Measurements from ENCODE around the gene MBOAT2. TPM values are rescaled to one million over a fixed set of nuclear protein-coding genes. Genes with fewer than 3 reads are reported as not detected.

Gene MBOAT2
- total and polyA plus RNA-seq, 4 donors = 9.0 to 72.9 (median 16.8) TPM

- Histone ChIP-seq H3K27me3 (ENCODE audit: control insufficient read depth in 3 of 3, insufficient read depth in 3 of 3, low read length in 2 of 3) (no peaks in the 10 kb centered on the region), H3K9me3 (ENCODE audit: control insufficient read depth in 4 of 4, insufficient read depth in 3 of 4, low read length in 3 of 4) (no peaks in the 10 kb centered on the region), H3K27ac (ENCODE audit: low read depth in 1 of 2, low read length in 1 of 2) (no peak overlapping the region), H3K9ac (ENCODE audit: insufficient read depth in 1 of 2, low read length in 2 of 2) (no peak overlapping the region), H3K4me1 (ENCODE audit: control insufficient read depth in 5 of 5, insufficient read depth in 5 of 5, low read length in 5 of 5) (peaks cover 0 to 32% (median 10%) of the 10 kb centered on the region in 5 donors), H3K36me3 (ENCODE audit: control insufficient read depth in 4 of 4, insufficient read depth in 4 of 4, low read length in 4 of 4) (no peaks in the 10 kb centered on the region), H3K4me3 (no peak overlapping the region)
- ATAC-seq (ENCODE audit: insufficient read depth, low FRiP score) (no peak), DNase-seq (no peak)
- TF ChIP-seq CTCF (IDR thresholded peaks at IDR 0.05; ENCODE audit: control extremely low read depth, extremely low read depth) = no peak
- 35 to 68% methylated on average over 4 of the region's 4 CpGs for WGBS, 2 donors
Observed at GRCh38 chr2:8996006-8996405, 7.5 kb downstream of the MBOAT2 start.

- Histone ChIP-seq H3K36me3 (ENCODE audit: control insufficient read depth in 4 of 4, insufficient read depth in 4 of 4, low read length in 4 of 4) (no peaks in the 10 kb centered on the region), H3K27ac (ENCODE audit: low read depth in 1 of 2, low read length in 1 of 2) (no peak overlapping the region), H3K9ac (ENCODE audit: insufficient read depth in 1 of 2, low read length in 2 of 2) (no peak overlapping the region), H3K9me3 (ENCODE audit: control insufficient read depth in 4 of 4, insufficient read depth in 3 of 4, low read length in 3 of 4) (no peaks in the 10 kb centered on the region), H3K4me3 (no peak overlapping the region), H3K4me1 (ENCODE audit: control insufficient read depth in 5 of 5, insufficient read depth in 5 of 5, low read length in 5 of 5) (peaks cover 0 to 24% (median 10%) of the 10 kb centered on the region in 5 donors), H3K27me3 (ENCODE audit: control insufficient read depth in 3 of 3, insufficient read depth in 3 of 3, low read length in 2 of 3) (no peaks in the 10 kb centered on the region)
- TF ChIP-seq CTCF (IDR thresholded peaks at IDR 0.05; ENCODE audit: control extremely low read depth, extremely low read depth) = no peak
- WGBS, 2 donors = 87 to 89% methylated on average over 6 of the region's 6 CpGs
- no peak for DNase-seq
- ATAC-seq (ENCODE audit: insufficient read depth, low FRiP score) = no peak
Observed at GRCh38 chr2:8994386-8994785, 9.1 kb downstream of the MBOAT2 start.

GRCh38 chr2:8993902-8994278 is 9.6 kb downstream of the MBOAT2 start:
- no peaks in the 10 kb centered on the region for H3K9me3 ChIP-seq (ENCODE audit: control insufficient read depth in 4 of 4, insufficient read depth in 3 of 4, low read length in 3 of 4)
- H3K27me3 ChIP-seq (ENCODE audit: control insufficient read depth in 3 of 3, insufficient read depth in 3 of 3, low read length in 2 of 3) = no peaks in the 10 kb centered on the region
- peaks cover 0 to 19% (median 10%) of the 10 kb centered on the region in 5 donors for H3K4me1 ChIP-seq (ENCODE audit: control insufficient read depth in 5 of 5, insufficient read depth in 5 of 5, low read length in 5 of 5)
- H3K9ac ChIP-seq (ENCODE audit: insufficient read depth in 1 of 2, low read length in 2 of 2) = no peak overlapping the region
- H3K27ac ChIP-seq (ENCODE audit: low read depth in 1 of 2, low read length in 1 of 2) = no peak overlapping the region
- no peak for ATAC-seq (ENCODE audit: insufficient read depth, low FRiP score)
- 81 to 82% methylated on average over 7 of the region's 7 CpGs for WGBS, 2 donors
- no peak overlapping the region for H3K4me3 ChIP-seq
- no peak for DNase-seq
- no peak for TF ChIP-seq CTCF (IDR thresholded peaks at IDR 0.05; ENCODE audit: control extremely low read depth, extremely low read depth)
- no peaks in the 10 kb centered on the region for H3K36me3 ChIP-seq (ENCODE audit: control insufficient read depth in 4 of 4, insufficient read depth in 4 of 4, low read length in 4 of 4)

- H3K36me3 ChIP-seq (ENCODE audit: control insufficient read depth in 4 of 4, insufficient read depth in 4 of 4, low read length in 4 of 4) = no peaks in the 10 kb centered on the region
- WGBS, 2 donors = 89 to 90% methylated on average over 7 of the region's 7 CpGs
- H3K4me1 ChIP-seq (ENCODE audit: control insufficient read depth in 5 of 5, insufficient read depth in 5 of 5, low read length in 5 of 5) = peaks cover 0 to 15% (median 10%) of the 10 kb centered on the region in 5 donors
- DNase-seq = no peak
- H3K4me3 ChIP-seq = no peak overlapping the region
- no peaks in the 10 kb centered on the region for H3K9me3 ChIP-seq (ENCODE audit: control insufficient read depth in 4 of 4, insufficient read depth in 3 of 4, low read length in 3 of 4)
- H3K27me3 ChIP-seq (ENCODE audit: control insufficient read depth in 3 of 3, insufficient read depth in 3 of 3, low read length in 2 of 3) = no peaks in the 10 kb centered on the region
- H3K27ac ChIP-seq (ENCODE audit: low read depth in 1 of 2, low read length in 1 of 2) = no peak overlapping the region
- no peak overlapping the region for H3K9ac ChIP-seq (ENCODE audit: insufficient read depth in 1 of 2, low read length in 2 of 2)
- no peak for ATAC-seq (ENCODE audit: insufficient read depth, low FRiP score)
- TF ChIP-seq CTCF (IDR thresholded peaks at IDR 0.05; ENCODE audit: control extremely low read depth, extremely low read depth) = no peak
Observed at GRCh38 chr2:8993196-8993901, 10.1 kb downstream of the MBOAT2 start.

Data from lung (tissue), 12 donors.